ENCODE results near the gene GUK1.
"Not testable (repeated sequence)": the region's sequence is repeated elsewhere in the genome, so short reads cannot be mapped to it uniquely, and the experiment has no call there.

The GUK1 gene

GRCh38 chr1:228177721-228178710 lies 37.9 kb downstream of the GUK1 start:
- no peak for DNase-seq

DNA sequence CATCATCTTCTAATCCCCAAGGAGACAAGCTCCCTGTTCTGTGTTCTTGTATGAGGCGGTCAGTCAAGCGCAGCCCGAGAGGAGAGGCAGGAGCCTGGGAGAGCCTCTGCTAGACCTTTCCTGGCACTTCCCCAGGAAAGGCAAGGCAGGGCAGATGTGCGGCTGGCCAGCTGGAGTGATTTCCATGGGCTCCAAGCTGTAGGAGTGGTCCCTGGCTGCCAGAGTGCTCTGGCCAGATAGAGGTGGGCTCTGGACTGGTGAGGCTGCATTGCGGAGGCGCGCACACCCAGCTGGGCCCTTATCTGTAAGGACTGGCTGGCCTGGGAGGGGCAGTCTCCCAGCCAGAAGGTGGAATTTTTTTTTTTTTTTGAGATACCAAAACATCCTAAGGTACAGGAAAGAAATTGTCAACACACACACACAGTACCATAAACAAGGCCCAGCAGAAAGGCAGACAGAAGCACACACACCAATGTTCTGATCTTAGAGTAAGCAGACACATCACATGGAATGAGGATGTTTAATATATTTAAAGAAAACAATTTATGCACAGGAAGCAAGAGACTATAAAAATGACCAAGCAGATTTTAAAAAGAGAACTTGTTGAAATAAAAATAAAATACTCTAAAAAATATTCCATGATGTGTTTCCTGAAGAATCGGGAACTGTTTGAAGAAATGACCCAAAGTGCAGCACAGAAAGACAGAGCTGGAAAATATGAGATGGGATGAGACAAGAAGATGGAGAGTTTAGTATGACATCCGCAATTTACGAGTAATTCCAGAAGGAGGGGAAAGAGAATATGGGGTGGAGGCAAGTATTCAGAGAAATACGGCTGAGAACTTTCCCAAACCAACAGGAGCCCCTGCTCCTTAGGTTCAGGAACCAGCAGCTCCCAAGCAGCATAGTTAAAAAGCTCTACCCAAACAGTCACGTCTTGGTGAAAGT lies 38.9 kb downstream of the GUK1 start:
- peak; percentile 19 to 69 (median 32) for DNase-seq

GRCh38 chr1:228180271-228180958 lies 40.3 kb downstream of the GUK1 start:
- DNase-seq: peak in 3 of 4 experiments; percentile 25 to 42 (median 28)

- DNase-seq: no peak
Observed at GRCh38 chr1:228180959-228181644, 41.0 kb downstream of the GUK1 start.

- no peak for DNase-seq
Observed at GRCh38 chr1:228181645-228182034, 41.6 kb downstream of the GUK1 start.

DNA sequence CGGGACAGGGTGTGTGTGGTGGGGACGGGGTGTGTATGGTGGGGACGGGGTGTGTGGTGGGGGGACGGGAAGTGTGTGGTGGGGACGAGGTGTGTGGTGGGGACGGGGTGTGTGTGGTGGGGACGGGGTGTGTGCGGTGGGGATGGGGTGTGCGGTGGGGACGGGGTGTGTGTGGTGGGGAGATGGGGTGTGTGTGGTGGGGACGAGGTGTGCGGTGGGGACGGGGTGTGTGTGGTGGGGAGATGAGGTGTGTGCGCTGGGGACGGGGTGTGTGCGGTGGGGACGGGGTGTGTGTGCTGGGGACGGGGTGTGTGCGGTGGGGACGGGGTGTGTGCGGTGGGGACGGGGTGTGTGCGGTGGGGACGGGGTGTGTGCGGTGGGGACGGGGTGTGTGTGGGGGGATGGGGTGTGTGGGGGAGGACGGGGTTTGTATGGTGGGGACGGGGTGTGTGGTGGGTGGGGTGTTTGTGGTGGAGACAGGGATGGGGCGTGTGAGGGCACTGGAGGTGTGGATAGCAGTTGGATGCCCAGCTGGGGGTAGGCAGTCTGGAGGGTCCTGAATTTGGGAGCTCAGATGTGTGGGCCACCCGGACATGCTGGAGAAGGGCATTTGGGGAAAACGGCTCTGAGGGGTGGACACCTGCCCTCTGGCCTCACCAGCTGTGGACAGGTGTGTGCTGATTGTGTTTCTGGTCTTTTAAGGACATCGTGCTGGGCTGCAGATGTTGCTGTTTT lies 42.4 kb downstream of the GUK1 start:
- no peak for DNase-seq

- DNase-seq: no peak
Observed at GRCh38 chr1:228184152-228184551, 44.1 kb downstream of the GUK1 start.

DNA sequence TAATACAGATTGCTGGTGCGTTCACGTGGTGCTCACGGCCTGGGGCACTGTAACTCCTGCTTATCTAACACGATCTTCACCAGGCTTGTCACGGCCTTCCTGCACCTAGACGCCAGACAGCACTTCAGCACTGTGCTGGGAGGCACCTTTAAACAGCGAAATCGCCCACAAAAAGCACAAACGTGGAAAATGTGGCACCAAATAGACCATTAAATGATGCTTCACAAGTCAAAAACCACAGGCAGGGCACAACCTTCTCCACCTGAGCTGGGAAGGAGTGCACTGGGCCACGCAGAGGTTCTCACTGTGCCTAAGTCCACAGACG lies 45.5 kb downstream of the GUK1 start:
- DNase-seq: no peak

DNA sequence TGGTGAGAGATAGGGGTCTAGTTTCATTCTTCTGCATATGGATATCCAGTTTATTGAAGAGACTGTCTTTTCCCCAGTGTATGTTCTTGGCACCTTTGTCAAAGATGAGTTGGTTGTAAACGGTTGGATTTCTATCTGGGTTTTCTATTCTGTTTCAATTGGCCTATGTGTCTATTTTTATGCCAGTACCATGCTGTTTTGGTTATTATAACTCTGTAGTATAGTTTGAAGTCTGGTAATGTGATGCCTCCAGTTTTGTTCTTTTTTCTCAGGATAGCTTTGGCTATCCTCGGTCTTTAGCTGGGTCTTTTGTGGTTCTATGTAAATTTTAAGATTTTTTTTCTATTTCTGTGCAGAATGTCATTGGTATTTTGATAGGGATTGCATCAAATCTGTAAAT lies 48.2 kb downstream of the GUK1 start:
- not testable (repeated sequence) for DNase-seq

GRCh38 chr1:228190182-228190581 lies 50.1 kb downstream of the GUK1 start:
- no peak for DNase-seq

GRCh38 chr1:228190778-228191177 lies 50.7 kb downstream of the GUK1 start:
- no peak for DNase-seq

- DNase-seq: no peak
Observed at GRCh38 chr1:228194436-228194835, 54.4 kb downstream of the GUK1 start.

DNA sequence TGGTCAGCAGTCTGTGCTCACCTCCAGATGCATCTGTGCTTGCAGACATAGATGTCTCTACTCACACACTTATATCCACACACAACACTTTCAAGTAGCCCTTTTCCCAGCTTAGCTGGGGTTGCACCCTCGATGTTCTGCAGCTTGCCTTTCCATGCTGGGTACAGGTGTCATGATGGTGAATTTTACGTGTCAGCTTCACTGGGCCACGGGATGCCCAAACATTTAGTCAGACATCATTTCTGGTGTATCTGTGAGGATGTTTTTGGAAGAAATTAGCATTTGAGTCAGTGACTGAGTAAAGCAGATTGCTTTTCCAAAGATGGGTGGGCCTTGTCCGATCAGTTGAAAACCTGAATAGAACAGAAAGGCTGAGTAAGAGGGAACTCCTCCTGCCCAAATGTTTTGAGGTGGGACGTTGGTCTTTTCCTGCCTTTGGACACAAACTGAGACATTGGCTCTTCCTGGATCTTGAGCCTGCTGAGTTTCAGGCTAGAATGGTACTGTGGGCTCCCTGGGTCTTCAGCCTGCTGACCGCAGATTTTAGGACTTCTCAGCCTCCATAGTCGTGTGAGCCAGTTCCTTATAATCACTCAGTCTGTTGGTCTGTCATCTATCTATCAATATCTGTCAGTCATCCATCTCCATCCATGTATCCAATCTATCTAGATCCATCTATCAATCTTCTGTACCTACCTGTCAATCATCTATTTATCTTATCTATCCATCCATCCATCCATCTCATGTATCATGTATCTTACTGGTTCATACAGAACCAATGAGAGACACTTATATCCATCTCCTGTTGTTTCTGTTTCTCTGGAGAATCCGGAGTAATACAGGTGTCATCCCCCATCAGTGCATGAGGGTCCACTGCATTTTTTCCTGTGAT lies 55.1 kb downstream of the GUK1 start:
- DNase-seq: no peak

GRCh38 chr1:228197555-228198147 lies 57.6 kb downstream of the GUK1 start:
- DNase-seq: no peak

All from suppressor macrophage (primary cell).